DMS 273 treated with DMSO at 0.1 percent for 48 hours (cell line): Measurements from ENCODE around the gene DLK1.

Experiments used
- DNase-seq: peaks from one replicate; lab custom pipeline; 2025; lab: John Stamatoyannopoulos, UW

Gene DLK1

DNA sequence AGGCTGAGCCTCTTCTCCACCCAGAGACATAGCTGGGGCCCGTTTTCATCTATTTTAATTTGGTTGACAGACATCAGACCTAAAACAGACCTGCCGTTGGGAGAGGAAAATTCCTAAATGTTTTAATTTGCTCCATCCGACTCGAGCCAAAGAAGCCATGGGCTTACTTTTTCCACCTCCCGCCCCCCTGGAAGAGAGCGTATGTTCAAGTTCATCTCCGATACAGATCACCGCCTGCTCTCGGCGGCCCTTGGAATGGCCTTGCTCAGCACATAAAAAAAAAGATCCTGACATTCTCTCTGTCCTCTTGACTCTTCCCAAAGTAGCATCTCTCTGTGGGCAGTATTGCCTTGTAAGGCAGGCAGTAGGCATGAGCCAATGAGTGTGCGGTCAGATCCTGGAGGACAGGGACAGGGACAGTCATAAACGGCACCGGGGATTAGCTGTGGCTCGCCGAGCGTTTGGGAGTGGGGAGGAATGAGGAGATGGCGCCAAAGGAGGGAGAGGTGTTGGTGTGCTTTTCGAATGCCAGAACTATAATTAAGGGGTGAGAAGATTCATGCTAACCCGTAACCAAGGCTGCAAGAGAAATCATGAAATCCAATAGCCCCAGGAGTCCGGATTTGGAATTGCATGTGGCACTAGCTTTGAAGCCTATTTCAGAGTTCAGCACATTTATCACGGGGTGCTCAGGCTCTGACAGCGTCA, 51.3 kb downstream of the DLK1 start:
- DNase-seq, result no peak

DNA sequence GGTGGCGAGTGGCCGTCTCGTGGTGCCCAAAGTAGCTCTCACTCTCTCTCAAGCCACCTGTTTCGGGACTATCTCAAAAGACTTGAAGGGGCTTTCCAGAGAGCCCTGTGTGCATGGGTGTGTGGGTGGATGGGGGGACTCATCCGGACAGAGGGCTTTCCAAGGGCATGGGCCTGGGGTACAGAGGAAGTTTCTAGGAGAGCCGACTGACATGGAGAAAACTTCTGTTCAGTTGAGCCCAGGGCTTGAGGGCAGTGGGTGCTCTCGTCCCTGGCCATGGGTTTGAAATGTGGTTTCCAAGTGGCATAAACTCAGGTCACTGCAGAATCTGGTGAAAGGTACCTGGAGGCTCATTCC, 51.8 kb downstream of the DLK1 start:
- DNase-seq, result no peak

DNA sequence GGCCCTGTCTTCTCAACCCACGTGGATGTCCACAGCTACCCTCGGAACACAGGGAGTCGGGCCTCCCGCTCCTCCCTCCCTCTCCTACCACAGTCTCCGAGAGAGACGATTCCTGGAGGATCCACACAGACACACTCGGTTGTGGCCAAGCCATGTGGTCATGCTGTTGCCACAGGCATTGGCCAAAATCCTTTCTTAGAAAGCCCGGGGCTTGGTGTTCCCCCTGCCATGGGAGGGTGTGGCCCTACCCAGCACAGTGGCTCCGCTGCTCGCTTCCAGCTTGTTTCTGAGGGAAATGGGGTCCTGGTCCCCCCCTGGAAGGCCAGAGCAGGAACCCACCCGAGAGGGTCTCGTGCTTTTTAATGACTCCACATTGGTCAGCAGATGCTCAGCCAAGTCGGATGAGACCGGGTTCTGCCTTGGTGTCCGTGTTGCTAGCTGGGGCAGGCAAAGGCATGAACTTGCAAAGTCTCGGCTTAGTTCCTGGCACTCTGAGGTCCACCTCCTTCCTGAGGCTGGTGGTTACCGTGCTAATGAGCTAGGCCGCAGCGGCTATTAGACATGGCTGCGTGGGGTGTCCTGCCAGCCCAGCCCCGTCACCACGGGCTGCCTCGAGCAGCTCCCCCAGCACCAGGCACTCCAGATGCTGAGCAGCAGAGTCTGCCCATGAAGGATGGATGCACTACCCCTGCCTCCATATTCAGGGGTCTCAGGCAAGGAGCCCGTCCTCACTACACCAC, 52.4 kb downstream of the DLK1 start:
- no peak for DNase-seq

DNA sequence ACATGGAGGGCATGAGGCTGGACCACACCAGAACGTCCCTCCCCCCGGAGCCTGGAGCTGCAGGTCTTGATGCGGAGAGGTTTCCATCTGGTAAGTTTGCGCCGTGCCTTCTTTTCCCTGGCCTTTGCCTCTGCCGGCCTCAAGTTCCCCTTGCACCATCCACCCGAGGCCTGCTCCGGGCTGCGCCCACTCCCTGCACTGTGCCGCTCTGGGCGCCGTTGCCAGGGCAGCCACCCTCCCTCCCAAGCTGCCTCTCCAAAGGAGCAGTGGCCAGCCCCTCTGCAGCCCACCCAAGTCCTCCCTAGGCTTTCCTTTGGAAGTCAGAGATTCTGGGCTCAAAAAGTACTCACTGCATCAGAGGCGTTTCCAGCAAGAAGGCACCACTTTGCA, 53.0 kb downstream of the DLK1 start:
- DNase-seq, result no peak

DNA sequence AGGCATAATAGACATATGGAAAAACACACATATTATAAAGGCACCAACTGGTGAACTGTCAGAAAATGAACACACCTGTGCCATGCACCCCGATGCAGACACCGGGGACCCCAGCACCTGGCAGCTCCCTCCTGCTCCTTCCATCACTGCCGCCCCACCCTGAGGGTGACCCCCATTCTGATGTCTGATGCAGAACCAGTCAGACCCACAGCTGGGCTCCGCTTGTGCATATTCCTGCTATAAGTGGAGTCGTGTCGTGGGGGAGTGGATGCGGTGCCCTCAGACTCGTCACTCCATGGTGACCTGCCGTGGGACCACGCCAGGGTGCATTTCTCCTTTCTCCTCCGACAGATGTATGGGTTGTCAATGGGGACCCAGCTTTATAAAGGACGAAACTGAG, 53.6 kb downstream of the DLK1 start:
- DNase-seq, result no peak

DNA sequence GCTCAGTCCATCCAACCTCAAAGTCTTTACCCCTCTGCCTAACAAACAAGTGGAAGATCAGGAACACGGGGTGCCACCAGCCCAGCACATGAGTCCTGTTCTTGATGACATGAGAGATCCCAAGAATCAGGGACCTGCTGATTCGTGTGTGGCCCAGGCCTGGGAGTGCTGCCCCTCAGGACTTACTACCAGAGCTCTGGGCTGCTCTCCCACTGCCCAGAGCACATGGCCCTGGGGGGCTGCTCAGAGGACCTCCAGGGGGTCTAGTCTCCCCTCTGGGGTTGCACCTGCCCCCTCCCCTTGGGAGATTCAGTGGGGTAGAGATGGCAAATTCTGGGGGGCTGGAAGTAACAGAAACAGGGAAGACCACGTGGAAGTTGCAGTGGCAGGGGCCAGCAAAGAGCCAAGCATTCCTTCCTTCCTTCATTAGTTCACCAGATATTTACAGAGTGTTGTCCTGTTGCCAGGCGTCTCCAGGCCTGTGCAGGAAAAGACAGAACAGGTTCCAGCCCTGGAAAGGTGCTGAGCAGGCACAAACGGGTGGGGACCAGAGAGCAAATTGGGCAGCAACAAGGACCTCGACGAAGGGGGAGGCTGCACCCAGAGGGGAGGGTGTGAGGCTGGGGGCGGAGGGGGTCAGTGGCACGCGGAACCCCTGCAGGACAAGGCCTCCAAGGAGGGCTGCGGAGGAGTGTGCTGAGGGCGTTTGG, 54.1 kb downstream of the DLK1 start:
- DNase-seq, result no peak

DNA sequence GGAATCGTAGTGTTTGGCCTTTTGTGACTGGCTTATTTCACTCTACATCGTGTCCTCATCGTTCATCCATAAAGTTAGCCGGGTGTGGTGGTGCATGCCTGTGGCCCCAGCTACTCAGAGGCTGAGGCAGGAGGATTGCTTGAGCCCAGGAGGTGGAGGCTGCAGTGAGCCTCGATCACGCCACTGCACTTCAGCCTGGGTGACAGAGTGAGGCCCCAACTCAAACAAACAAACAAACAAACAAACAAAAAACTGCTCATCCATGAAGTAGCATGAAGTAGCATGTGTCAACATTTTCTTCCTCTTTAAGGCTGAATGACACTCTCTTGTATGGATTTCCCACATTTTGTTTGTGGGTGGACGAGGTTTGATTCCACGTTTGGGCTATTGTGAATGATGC, 55.3 kb downstream of the DLK1 start:
- DNase-seq, result no peak

DNA sequence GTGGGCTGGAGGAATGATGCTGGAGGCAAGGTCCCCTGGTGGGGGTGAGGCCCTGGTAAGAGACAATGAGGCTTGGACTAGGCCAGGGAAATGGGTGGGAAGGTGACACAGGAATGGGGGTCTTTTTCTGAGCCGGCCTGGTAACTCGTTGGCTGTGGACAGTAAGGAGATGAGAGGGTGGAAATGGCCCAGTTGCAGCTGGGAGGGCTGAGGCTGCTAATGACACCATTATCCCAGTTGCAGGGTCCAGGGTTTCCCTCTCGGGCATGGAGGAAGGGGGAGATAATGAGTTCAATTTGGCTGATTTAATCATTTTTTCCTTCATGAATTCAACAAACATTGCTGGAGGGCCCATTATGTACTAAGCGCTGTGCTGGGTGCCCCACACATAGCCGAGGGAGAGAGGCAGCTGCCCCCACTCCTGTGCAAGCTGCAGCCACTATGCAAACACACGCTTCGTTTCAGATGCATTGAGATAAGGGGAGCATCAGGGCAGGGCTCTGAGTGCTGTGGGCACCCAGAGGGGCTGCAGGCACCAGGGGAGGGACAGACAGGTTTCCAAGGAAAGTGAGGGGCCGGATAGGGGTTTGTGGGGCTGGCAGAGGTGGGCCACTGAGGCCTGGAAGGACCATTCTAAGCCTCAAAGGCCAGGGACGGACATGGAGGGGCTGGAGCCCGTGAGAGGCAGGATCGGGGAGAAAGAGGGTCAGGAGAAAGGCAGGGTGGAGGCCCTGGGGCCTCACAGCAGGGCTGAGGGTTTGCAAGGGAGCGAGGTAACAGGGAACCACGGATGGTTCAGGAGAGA, 56.0 kb downstream of the DLK1 start:
- no peak for DNase-seq

DNA sequence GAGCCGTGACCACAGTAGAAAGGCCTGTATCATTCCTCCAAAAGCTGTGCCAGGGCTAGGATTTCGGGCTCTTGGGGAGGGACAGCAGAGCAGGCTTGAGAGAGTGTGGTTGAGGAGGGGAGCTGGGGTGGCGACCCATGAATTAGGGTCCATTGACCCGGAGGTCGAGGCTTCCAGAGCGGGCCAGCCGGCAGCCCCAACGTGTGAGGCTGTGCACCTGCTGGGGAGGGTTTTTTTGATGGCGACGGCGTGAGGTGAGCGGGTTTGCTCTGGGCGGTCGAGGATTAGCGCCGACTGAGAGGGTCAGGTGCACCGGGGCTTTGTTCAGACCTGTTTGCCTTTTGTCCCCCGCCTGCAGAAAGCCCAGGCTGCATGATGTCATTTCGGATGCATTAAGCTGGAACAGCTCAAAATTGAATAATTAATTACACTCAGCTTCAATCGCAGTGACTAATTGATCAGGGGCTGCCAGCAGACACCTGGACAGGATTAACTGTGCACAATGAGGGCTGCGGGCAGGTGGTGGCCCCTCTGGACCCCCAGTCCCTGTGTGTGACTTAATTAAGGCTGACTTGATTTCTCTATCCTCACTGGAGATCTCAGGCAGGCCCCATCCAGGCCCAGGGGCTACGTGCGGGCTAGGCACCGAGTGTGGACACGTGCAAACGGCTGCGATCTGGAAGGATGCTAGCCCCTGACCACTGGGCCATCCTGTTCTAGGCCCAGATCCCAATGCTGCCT, 57.1 kb downstream of the DLK1 start:
- no peak for DNase-seq

DNA sequence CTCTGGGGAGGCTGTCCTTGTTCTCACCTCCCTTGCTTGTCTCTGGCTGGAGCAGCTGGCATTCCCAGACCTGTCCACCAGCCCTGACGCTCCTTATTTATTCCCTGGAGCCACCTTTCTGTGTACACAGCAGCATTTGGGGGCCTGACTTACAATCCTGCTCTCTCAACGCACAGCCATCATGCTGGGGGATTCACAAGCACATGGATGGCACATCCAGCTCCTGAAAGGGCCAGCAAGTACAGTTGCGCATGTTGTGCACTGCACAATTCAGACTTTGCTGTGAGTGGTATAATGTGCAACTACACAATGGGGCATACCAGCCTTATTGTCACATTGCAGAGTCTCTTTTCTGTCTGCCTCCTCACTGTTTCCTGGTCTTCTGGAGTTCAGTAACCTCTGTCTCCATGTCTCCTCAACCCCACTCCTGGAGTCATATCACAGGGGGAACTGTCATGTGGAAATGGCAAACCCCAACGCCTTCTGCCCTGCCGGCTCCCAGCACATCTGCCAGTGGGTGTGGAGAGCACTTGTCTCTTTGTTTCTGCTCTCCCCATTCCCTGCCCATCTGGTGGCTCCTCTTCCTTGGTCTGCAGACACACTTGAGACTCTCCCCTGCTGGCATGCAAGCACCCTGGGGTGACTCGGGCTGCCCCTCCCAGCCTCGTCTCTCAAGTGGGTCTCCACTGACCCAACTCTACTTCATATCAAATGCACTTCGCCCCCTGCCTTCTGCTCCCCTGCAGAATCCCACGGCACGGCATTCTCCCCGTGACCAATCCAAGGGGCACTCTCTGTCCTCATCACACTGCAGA, 58.0 kb downstream of the DLK1 start:
- no peak for DNase-seq

DNA sequence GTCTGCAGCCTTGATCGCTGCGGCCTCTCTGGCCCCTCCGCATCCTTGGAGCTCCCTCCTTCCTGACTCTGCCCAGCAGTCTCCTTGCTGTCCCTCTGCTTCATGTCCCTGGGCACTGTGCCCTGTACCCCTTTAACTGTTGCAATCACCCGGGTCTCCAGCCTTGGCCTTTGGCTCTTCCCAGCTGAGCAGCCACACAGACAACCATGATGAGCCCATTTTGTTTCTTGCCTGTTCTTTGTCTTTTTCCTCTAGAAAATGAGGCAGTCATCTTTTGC, 58.6 kb downstream of the DLK1 start:
- DNase-seq, result no peak

DNA sequence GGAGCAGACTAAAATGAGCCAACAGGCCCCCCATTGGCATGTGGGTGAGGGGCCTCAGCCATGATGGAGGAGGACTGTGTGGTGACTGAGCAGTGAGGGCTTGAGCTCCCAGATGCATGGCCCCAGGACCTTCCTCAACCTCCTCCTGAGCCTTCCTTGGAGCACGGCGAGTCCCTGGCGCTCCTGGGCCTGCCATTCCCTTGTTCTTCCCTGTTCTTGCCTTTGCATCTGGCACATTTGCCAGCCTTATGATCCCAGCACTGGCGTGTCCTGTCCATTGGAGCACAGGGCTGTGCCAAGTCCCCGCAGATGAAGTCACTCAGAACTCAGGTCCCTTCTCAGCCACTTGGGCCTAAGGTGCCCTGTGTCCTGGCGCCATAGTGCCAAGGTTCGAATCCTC, 58.9 kb downstream of the DLK1 start:
- DNase-seq, result no peak

DNA sequence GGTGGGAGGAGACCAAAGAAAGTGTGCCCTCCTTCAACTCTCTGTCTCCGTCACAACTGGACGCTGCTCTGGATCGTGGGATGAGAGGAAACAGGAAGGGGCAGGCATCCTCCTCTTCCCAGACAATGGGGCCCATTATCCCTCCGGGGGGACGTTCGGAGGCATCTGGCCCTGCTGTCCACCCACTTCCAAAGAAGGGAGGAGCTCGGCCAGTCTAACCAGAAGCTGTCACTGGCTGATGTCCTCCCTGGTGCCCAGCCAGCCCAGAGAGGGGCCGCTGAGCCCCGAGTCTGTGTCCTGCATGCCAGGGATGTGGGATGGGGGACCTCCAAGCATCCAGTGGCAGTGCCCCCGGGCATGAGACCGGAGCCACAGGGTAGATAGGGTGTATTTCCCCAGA, 59.4 kb downstream of the DLK1 start:
- DNase-seq, result no peak

DNA sequence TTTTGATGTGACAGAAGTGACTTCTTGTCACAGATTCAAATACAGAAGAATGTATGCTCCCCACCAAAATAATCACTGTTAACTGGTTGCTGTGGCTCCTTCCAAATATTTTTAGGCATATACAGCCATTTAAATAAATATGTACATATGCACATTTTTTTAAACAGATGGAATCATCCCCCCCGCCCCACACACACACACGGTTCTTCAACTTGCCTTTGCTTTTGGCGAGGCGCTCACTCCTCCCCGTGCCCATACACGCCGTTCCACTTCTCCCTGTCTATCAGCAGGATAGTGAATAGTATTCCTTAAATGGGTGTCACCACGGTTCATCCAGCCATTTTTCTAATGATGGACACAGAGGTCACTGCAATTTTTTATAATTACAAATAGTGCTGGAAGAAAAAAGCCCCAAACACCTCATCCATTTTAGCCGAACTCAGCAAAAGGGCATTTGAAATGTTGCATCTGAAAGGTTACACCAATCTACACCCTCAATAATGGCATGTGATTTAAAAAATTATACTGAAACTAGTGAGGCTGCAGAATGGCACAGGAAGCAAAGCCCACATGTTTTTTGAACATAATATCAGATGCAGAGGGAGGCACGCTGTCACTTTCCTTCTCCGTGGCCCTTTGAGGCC, 60.0 kb downstream of the DLK1 start:
- DNase-seq, result no peak

DNA sequence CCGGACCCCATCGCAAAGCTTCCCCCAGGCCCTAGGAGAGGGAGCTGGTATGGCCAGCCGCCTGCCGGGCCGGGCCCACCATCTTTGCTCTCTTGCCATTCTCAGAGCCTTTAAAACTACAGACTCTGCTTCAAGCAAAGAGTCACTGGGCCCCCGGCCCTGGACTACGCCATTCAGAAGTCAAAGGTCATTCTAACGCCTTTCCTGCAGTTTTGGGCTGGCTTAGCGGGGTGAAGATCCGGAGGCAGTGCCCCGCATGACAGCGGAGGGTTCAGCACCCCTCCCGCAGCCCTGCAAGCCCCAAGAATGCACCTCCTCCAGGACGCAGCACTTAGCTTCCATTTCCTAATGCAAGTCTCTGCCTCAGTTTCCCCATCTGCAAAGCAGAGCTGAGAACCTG, 61.0 kb downstream of the DLK1 start:
- DNase-seq, result no peak
